NCI-H82 treated with DMSO at 0.1 percent for 48 hours (cell line): ENCODE measurements around the gene DHCR7.

Source experiments
- DNase-seq: peaks from one replicate; lab custom pipeline; 2025; ENCODE audit not compliant: unreplicated experiment; lab: John Stamatoyannopoulos, UW

Gene DHCR7

GRCh38 chr11:71448257-71449171, at the start of gene DHCR7:
TSS of gene DHCR7 (minus strand) at chr11:71448393. CDS start at chr11:71444952, 3,441 bp downstream.
- DNase-seq, result peak; percentile 71

- DNase-seq, result no peak
These were observed 48.2 kb upstream of the DHCR7 start for GRCh38 chr11:71496421-71496820.

GRCh38 chr11:71495286-71496230, 47.4 kb upstream of the DHCR7 start:
- no peak for DNase-seq

GRCh38 chr11:71491940-71492339, 43.7 kb upstream of the DHCR7 start:
- no peak for DNase-seq

GRCh38 chr11:71491531-71491930, 43.3 kb upstream of the DHCR7 start:
- DNase-seq, result no peak

GRCh38 chr11:71490731-71491390, 42.7 kb upstream of the DHCR7 start:
- DNase-seq, result no peak

GRCh38 chr11:71490044-71490730, 42.0 kb upstream of the DHCR7 start:
- DNase-seq, result no peak

GRCh38 chr11:71489311-71490043, 41.3 kb upstream of the DHCR7 start:
- DNase-seq, result no peak

- no peak for DNase-seq
These were observed 40.6 kb upstream of the DHCR7 start for GRCh38 chr11:71488681-71489270.

GRCh38 chr11:71486320-71486719, 38.1 kb upstream of the DHCR7 start:
- DNase-seq, result no peak

GRCh38 chr11:71485466-71485865, 37.3 kb upstream of the DHCR7 start:
- DNase-seq, result no peak

GRCh38 chr11:71485063-71485399, 36.8 kb upstream of the DHCR7 start:
- DNase-seq, result no peak

GRCh38 chr11:71484248-71485062, 36.3 kb upstream of the DHCR7 start:
- no peak for DNase-seq

GRCh38 chr11:71483692-71484091, 35.5 kb upstream of the DHCR7 start:
- DNase-seq, result no peak

- DNase-seq, result no peak
These were observed 34.7 kb upstream of the DHCR7 start for GRCh38 chr11:71482746-71483364.

- no peak for DNase-seq
These were observed 34.0 kb upstream of the DHCR7 start for GRCh38 chr11:71482216-71482615.

GRCh38 chr11:71481101-71481960, 33.1 kb upstream of the DHCR7 start:
- no peak for DNase-seq

GRCh38 chr11:71478528-71478840, 30.3 kb upstream of the DHCR7 start:
- no peak for DNase-seq
